Psoas muscle (tissue), 8 donors: Measurements from ENCODE around the gene FAM118A. TPM values are rescaled to one million over a fixed set of nuclear protein-coding genes. Genes with fewer than 3 reads are reported as not detected.

ENCODE experiments used
- ATAC-seq, 4 donors: fragments of 200-7000 bp; cut with Tn5 transposase; one replicate each; pipeline ENCODE4 v1.9.1; 2020; ENCODE audit warnings: moderate library complexity in 3 of 4, mild to moderate bottlenecking in 2 of 4
- DNase-seq, 2 donors: peaks; one replicate each; pipeline ENCODE4 v3.0.0-alpha.2; 2020
- H3K27ac ChIP-seq: fragments of 200-600 bp; one replicate; pipeline ENCODE4 v1.8.0; 2022
- H3K27me3 ChIP-seq, 3 donors: fragments of 200-600 bp in 1 of 3; one replicate each; pipeline versions ENCODE4 v1.6.1 to v1.8.0; 2013 to 2022; ENCODE audit warnings: low read length in 2 of 3, mild to moderate bottlenecking in 2 of 3, moderate library complexity in 1 of 3; ENCODE audit not compliant: insufficient read depth in 3 of 3
- H3K36me3 ChIP-seq, 2 donors: fragments of 200-600 bp in 1 of 2; one replicate each; pipeline versions ENCODE4 v1.6.1 to v1.8.0; 2013 to 2022; ENCODE audit warnings: low read depth in 1 of 2, mild to moderate bottlenecking in 1 of 2, moderate library complexity in 1 of 2; ENCODE audit not compliant: insufficient read depth in 1 of 2
- H3K4me1 ChIP-seq: fragments of 200-600 bp; one replicate; pipeline ENCODE4 v1.8.0; 2022
- H3K4me3 ChIP-seq: fragments of 200-600 bp; one replicate; pipeline ENCODE4 v1.8.0; 2022; ENCODE audit warnings: mild to moderate bottlenecking
- H3K9me3 ChIP-seq: fragments of 200-600 bp; one replicate; pipeline ENCODE4 v1.8.0; 2022
- CTCF ChIP-seq: fragments of 200-600 bp; IDR thresholded peaks from one replicate; pipeline ENCODE4 v1.8.0; 2022; ENCODE audit warnings: antibody characterized with exemption
- WGBS, 3 donors: extraction: QIAGEN DNeasy Blood & Tissue Kit; methylation state at CpG; one replicate each; pipeline versions ENCODE4 v1.1.6 to v1.1.7; 2013; 5-methylcytosine and 5-hydroxymethylcytosine counted together
- intact Hi-C, 2 donors: fragments of 100-400 bp; cut with DNase I; formaldehyde crosslinking; loops; one replicate each; pipeline versions ENCODE4 v1.11.0 to v1.14.2; 2022
- polyA plus RNA-seq, 3 donors: library from polyadenylated mRNA; stranded (reverse); fragments of 200-250 nt; gene quantifications; one replicate each; pipeline ENCODE4 v1.2.3, GENCODE V29; 2013
- total RNA-seq, 4 donors: library from RNA; stranded (reverse); fragmentation: NEBNext Ultra II Directional in 2 of 4; extraction: Animal tissue kit (Norgen Biotek cat#: 25700) in 2 of 4; gene quantifications; one replicate each; pipeline versions ENCODE4 v1.2.1 to v1.2.4, GENCODE V29; 2021 to 2023
- donor health status: healthy with polysubstance abuse.
- donor health status: DM: no; HTN: no; CAD: no; lungs with moderate emphysema.
- donor health status: Bipolar disorder and iron deficiency.
- donor health status: healthy.
- donor health status: DM: yes; HTN: yes; CAD: no.
- donor health status: DM: no; HTN: no; CAD: no.
- donor health status: DM: no; HTN: no; CAD: no.
- donor health status: DM: yes; HTN: yes; CAD: no.

FAM118A gene
- total and polyA plus RNA-seq, 7 donors: 5.8 to 25.5 (median 16.1) TPM

- H3K4me1 ChIP-seq: no peaks in the 10 kb centered on the region
- DNase-seq: peak; percentile 33 to 82
- intact Hi-C loops: no loop called here
- peaks cover 0 to 5% (median 0%) of the 10 kb centered on the region in 3 donors for H3K27me3 ChIP-seq
- no peak overlapping the region for H3K27ac ChIP-seq
- no peaks in the 10 kb centered on the region for H3K9me3 ChIP-seq
- H3K36me3 ChIP-seq: no peaks in the 10 kb centered on the region
- TF ChIP-seq CTCF: no peak
- peak; percentile 74 to 93 (median 82) for ATAC-seq
- WGBS, 3 donors: 24 to 28% (median 25%) methylated on average over 18 of the region's 18 CpGs
- H3K4me3 ChIP-seq: peak overlapping the region; percentile 46
Measured at GRCh38 chr22:45290410-45290936, 19.3 kb upstream of the FAM118A start.

- no peak overlapping the region for H3K27ac ChIP-seq
- WGBS, 3 donors: 83 to 87% (median 83%) methylated on average over 8 of the region's 8 CpGs
- intact Hi-C loops: no loop called here
- peak overlapping the region; percentile 46 for H3K4me3 ChIP-seq
- H3K36me3 ChIP-seq: no peaks in the 10 kb centered on the region
- DNase-seq (no peak), ATAC-seq (peak in 1 of 4 donors; percentile 10)
- H3K4me1 ChIP-seq: no peaks in the 10 kb centered on the region
- H3K27me3 ChIP-seq: peaks cover 0 to 5% (median 0%) of the 10 kb centered on the region in 3 donors
- H3K9me3 ChIP-seq: no peaks in the 10 kb centered on the region
- no peak for TF ChIP-seq CTCF
Measured at GRCh38 chr22:45291061-45291930, 18.4 kb upstream of the FAM118A start.

- whole genome bisulfite sequencing, 3 donors: 63 to 66% (median 65%) methylated on average over 9 of the region's 9 CpGs
- ATAC-seq (no peak), DNase-seq (no peak)
- H3K36me3 ChIP-seq: no peaks in the 10 kb centered on the region
- no peaks in the 10 kb centered on the region for H3K4me1 ChIP-seq
- no peak overlapping the region for H3K27ac ChIP-seq
- no peak overlapping the region for H3K4me3 ChIP-seq
- intact Hi-C loops: no loop called here
- no peak for TF ChIP-seq CTCF
- peaks cover 0 to 5% (median 0%) of the 10 kb centered on the region in 3 donors for H3K27me3 ChIP-seq
- H3K9me3 ChIP-seq: no peaks in the 10 kb centered on the region
Measured at GRCh38 chr22:45291931-45292290, 17.8 kb upstream of the FAM118A start.

- no peaks in the 10 kb centered on the region for H3K9me3 ChIP-seq
- H3K36me3 ChIP-seq: no peaks in the 10 kb centered on the region
- WGBS, 3 donors: 37 to 47% (median 47%) methylated on average over 18 to 23 of the region's 23 CpGs
- H3K27ac ChIP-seq: no peak overlapping the region
- DNase-seq (no peak), ATAC-seq (no peak)
- H3K4me1 ChIP-seq: no peaks in the 10 kb centered on the region
- H3K4me3 ChIP-seq: no peak overlapping the region
- H3K27me3 ChIP-seq: peaks cover 0 to 5% (median 0%) of the 10 kb centered on the region in 3 donors
- intact Hi-C loops: no loop called here
- no peak for TF ChIP-seq CTCF
Measured at GRCh38 chr22:45292731-45293442, 16.8 kb upstream of the FAM118A start.
